SK-N-SH (cell line): ENCODE measurements around the gene ALDH16A1. TPM values are rescaled to one million over a fixed set of nuclear protein-coding genes. Genes with fewer than 3 reads are reported as not detected.

ENCODE experiments used
- CTCF ChIA-PET: fragments of 300-600, 350-600 bp; formaldehyde crosslinking; extraction: SDS; loops from one replicate; lab custom pipeline; 2021; lab: Yijun Ruan, JAX
- POLR2A ChIA-PET: fragments of 350-600 bp; sonication (Branson Sonifier 250); formaldehyde crosslinking; extraction: SDS; loops from one replicate; lab custom pipeline; 2020; ENCODE audit warnings: antibody characterized with exemption, inconsistent platforms; lab: Yijun Ruan, JAX
- DNase-seq: peaks from one replicate; pipeline ENCODE4 v3.0.0; 2012
- H2AFZ ChIP-seq: fragments of 200-600 bp; sonication (generic); 2 replicates; pipeline ENCODE4 v1.8.1; 2016; ENCODE audit warnings: antibody characterized with exemption, mild to moderate bottlenecking, low read depth
- H3F3A ChIP-seq: fragments of 200-600 bp; sonication (generic); replicated peaks from 2 replicates; pipeline ENCODE3; 2016; ENCODE audit warnings: antibody characterized with exemption, mild to moderate bottlenecking; ENCODE audit not compliant: insufficient read depth
- H3K27ac ChIP-seq, 2 experiments: fragments of 200-500 bp in 1 of 2; fragments of 200-600 bp in 1 of 2; sonication (Bioruptor generic) in 1 of 2; sonication (generic), shearing (Covaris generic) in 1 of 2; 2 replicates each; pipeline versions ENCODE4 v1.5.1 to v1.6.1; 2014 to 2016; ENCODE audit warnings: low read depth in 2 of 2, inconsistent platforms in 1 of 2, low read length in 1 of 2, mild to moderate bottlenecking in 1 of 2, mixed read lengths in 1 of 2
- H3K27me3 ChIP-seq: fragments of 200-600 bp; sonication (generic), shearing (Covaris generic); 2 replicates; pipeline ENCODE4 v1.6.1; 2016; ENCODE audit warnings: mixed run types; ENCODE audit not compliant: insufficient read depth
- H3K36me3 ChIP-seq, 2 experiments: fragments of 200-500 bp in 1 of 2; fragments of 200-600 bp in 1 of 2; sonication (Bioruptor generic) in 1 of 2; sonication (generic) in 1 of 2; replicated peaks in 1 of 2; 2 replicates each; pipeline versions ENCODE3 to v1.5.1; 2014 to 2016; ENCODE audit warnings: low read length in 1 of 2, mild to moderate bottlenecking in 1 of 2; ENCODE audit not compliant: insufficient read depth in 2 of 2, control insufficient read depth in 1 of 2
- H3K4me1 ChIP-seq, 2 experiments: fragments of 200-500 bp in 1 of 2; fragments of 200-600 bp in 1 of 2; sonication (Bioruptor generic) in 1 of 2; sonication (generic), shearing (Covaris generic) in 1 of 2; 2 replicates each; pipeline versions ENCODE4 v1.5.1 to v1.6.1; 2014 to 2016; ENCODE audit warnings: low read depth in 1 of 2, low read length in 1 of 2, mixed run types in 1 of 2; ENCODE audit not compliant: insufficient read depth in 2 of 2, control insufficient read depth in 1 of 2
- H3K4me2 ChIP-seq: fragments of 200-600 bp; sonication (generic), shearing (Covaris generic); 2 replicates; pipeline ENCODE4 v1.6.1; 2017; ENCODE audit warnings: mixed run types
- H3K4me3 ChIP-seq, 2 experiments: fragments of 200-500 bp in 1 of 2; fragments of 200-600 bp in 1 of 2; sonication (Bioruptor generic) in 1 of 2; sonication (generic), shearing (Covaris generic) in 1 of 2; 2 replicates each; pipeline versions ENCODE4 v1.5.1 to v1.8.1; 2014 to 2016; ENCODE audit warnings: low read depth in 2 of 2, inconsistent platforms in 1 of 2, low read length in 1 of 2, mild to moderate bottlenecking in 1 of 2, mixed read lengths in 1 of 2, moderate library complexity in 1 of 2
- H3K79me2 ChIP-seq: fragments of 200-600 bp; sonication (generic); 2 replicates; pipeline ENCODE4 v1.8.1; 2017; ENCODE audit warnings: mild to moderate bottlenecking; ENCODE audit not compliant: insufficient read depth
- H3K9ac ChIP-seq: fragments of 200-600 bp; sonication (generic); 2 replicates; pipeline ENCODE4 v1.6.1; 2017; ENCODE audit warnings: mixed run types
- H3K9me2 ChIP-seq: fragments of 200-600 bp; sonication (generic); 2 replicates; pipeline ENCODE4 v1.6.1; 2017; ENCODE audit warnings: mixed run types
- H3K9me3 ChIP-seq: fragments of 200-600 bp; sonication (generic); 2 replicates; pipeline ENCODE4 v1.6.1; 2017; ENCODE audit warnings: mixed run types, mild to moderate bottlenecking, moderate library complexity
- H4K20me1 ChIP-seq: fragments of 200-600 bp; sonication (generic); 2 replicates; pipeline ENCODE4 v1.6.1; 2017; ENCODE audit warnings: mild to moderate bottlenecking, mixed run types; ENCODE audit not compliant: insufficient read depth
- CHD2 ChIP-seq: fragments of 150-350 bp; IDR thresholded peaks from 2 replicates; pipeline ENCODE4 v1.6.1; 2018; ENCODE audit warnings: low read length; ENCODE audit not compliant: partially characterized antibody
- CTCF ChIP-seq: fragments of 200-600 bp; sonication (generic); IDR thresholded peaks from 2 replicates; pipeline ENCODE4 v1.6.1; 2017; ENCODE audit warnings: antibody characterized with exemption, mild to moderate bottlenecking, moderate library complexity
- ELF1 ChIP-seq: IDR thresholded peaks from 2 replicates; pipeline ENCODE4 v1.4.0; 2012
- EP300 ChIP-seq, 2 experiments: IDR thresholded peaks; 2 replicates each; pipeline versions ENCODE4 v1.4.0 to v1.6.1; 2012; ENCODE audit warnings: borderline replicate concordance in 1 of 2, low read depth in 1 of 2, low read length in 1 of 2
- EZH2phosphoT487 ChIP-seq: fragments of 200-600 bp; sonication (generic); IDR thresholded peaks from 2 replicates; pipeline ENCODE4 v1.6.1; 2017; ENCODE audit warnings: low read depth, mixed run types, mild to moderate bottlenecking, antibody characterized with exemption, moderate library complexity, borderline replicate concordance
- FOSL2 ChIP-seq: IDR thresholded peaks from 2 replicates; pipeline ENCODE4 v1.4.0; 2012; ENCODE audit warnings: low read depth, mild to moderate bottlenecking, moderate library complexity, borderline replicate concordance
- FOXJ3 ChIP-seq: sonication (generic); formaldehyde crosslinking; IDR thresholded peaks from 2 replicates; pipeline ENCODE4 v1.5.1; 2020; ENCODE audit warnings: mild to moderate bottlenecking, missing genetic modification reagents
- FOXM1 ChIP-seq: IDR thresholded peaks from 2 replicates; pipeline ENCODE4 v1.4.0; 2012; ENCODE audit warnings: low read depth, mild to moderate bottlenecking
- GATA2 ChIP-seq: sonication (generic); formaldehyde crosslinking; IDR thresholded peaks from 2 replicates; pipeline ENCODE4 v1.5.0; 2020; ENCODE audit warnings: mild to moderate bottlenecking, missing genetic modification reagents
- JUND ChIP-seq: IDR thresholded peaks from 2 replicates; pipeline ENCODE4 v1.4.0; 2012
- MEF2A ChIP-seq: IDR thresholded peaks from 2 replicates; pipeline ENCODE4 v1.4.0; 2012; ENCODE audit warnings: low read depth, borderline replicate concordance
- MXI1 ChIP-seq: IDR thresholded peaks from 2 replicates; pipeline ENCODE4 v1.6.1; 2012; ENCODE audit warnings: mild to moderate bottlenecking, low read depth, low read length, improper control_type of control experiment
- NFIC ChIP-seq: IDR thresholded peaks from 2 replicates; pipeline ENCODE4 v1.4.0; 2012; ENCODE audit warnings: borderline replicate concordance
- NRF1 ChIP-seq: IDR thresholded peaks from 2 replicates; pipeline ENCODE4 v1.6.1; 2012; ENCODE audit warnings: low read depth, mild to moderate bottlenecking, low read length
- POLR2AphosphoS5 ChIP-seq: IDR thresholded peaks from 2 replicates; pipeline ENCODE4 v1.6.1; 2012; ENCODE audit warnings: low read depth, low read length
- RAD21 ChIP-seq: IDR thresholded peaks from 2 replicates; pipeline ENCODE4 v1.6.1; 2012; ENCODE audit warnings: mild to moderate bottlenecking, low read length
- RCOR1 ChIP-seq: fragments of 150-350 bp; IDR thresholded peaks from 2 replicates; pipeline ENCODE4 v1.6.1; 2017; ENCODE audit warnings: antibody characterized with exemption, low read length
- RFX5 ChIP-seq: IDR thresholded peaks from 2 replicates; pipeline ENCODE4 v1.6.1; 2012; ENCODE audit warnings: mild to moderate bottlenecking, improper control_type of control experiment, low read length
- RXRA ChIP-seq: IDR thresholded peaks from 2 replicates; pipeline ENCODE4 v1.4.0; 2012; ENCODE audit warnings: low read depth, mild to moderate bottlenecking, borderline replicate concordance
- SIN3A ChIP-seq: IDR thresholded peaks from 2 replicates; pipeline ENCODE4 v1.6.1; 2012; ENCODE audit warnings: low read depth, mild to moderate bottlenecking, low read length, moderate library complexity, borderline replicate concordance
- SMC3 ChIP-seq: IDR thresholded peaks from 2 replicates; pipeline ENCODE4 v1.6.1; 2012; ENCODE audit warnings: low read depth, low read length, improper control_type of control experiment
- TAF1 ChIP-seq: IDR thresholded peaks from 2 replicates; pipeline ENCODE4 v1.6.1; 2012; ENCODE audit warnings: low read depth, mild to moderate bottlenecking, low read length, moderate library complexity, borderline replicate concordance
- TEAD4 ChIP-seq: IDR thresholded peaks from 2 replicates; pipeline ENCODE4 v1.4.0; 2012; ENCODE audit warnings: mild to moderate bottlenecking, borderline replicate concordance; ENCODE audit not compliant: insufficient read depth
- USF1 ChIP-seq: IDR thresholded peaks from 2 replicates; pipeline ENCODE4 v1.4.0; 2012; ENCODE audit warnings: low read depth, borderline replicate concordance
- USF2 ChIP-seq: fragments of 150-350 bp; IDR thresholded peaks from 2 replicates; pipeline ENCODE4 v1.6.1; 2017; ENCODE audit warnings: antibody characterized with exemption, low read length, low read depth, borderline replicate concordance
- YY1 ChIP-seq: IDR thresholded peaks from 2 replicates; pipeline ENCODE4 v1.4.0; 2012; ENCODE audit warnings: low read depth, mild to moderate bottlenecking
- WGBS: methylation state at CpG from one replicate; pipeline ENCODE4 v1.1.6; 2017; ENCODE audit warnings: low lambda C conversion rate; 5-methylcytosine and 5-hydroxymethylcytosine counted together
- polyA plus RNA-seq, 3 experiments: library from polyadenylated mRNA; depleted of rRNA; stranded (reverse); fragments of >200 nt; gene quantifications; 2 replicates each; pipeline ENCODE4 v1.2.3, GENCODE V29; 2012
- TF ChIP-seq, protein P1 (sequence below): IDR thresholded peaks from 2 replicates; pipeline ENCODE4; 2012
- TF ChIP-seq, protein P2 (sequence below): IDR thresholded peaks from 2 replicates; pipeline ENCODE4 v1.4.0; 2012; ENCODE audit warnings: low read depth, borderline replicate concordance
- TF ChIP-seq, protein P3 (sequence below): IDR thresholded peaks from 2 replicates; pipeline ENCODE4 v1.4.0; 2012; ENCODE audit warnings: low read depth

Gene ALDH16A1
- polyA plus RNA-seq, 1 of the 3 experiments (the other 2 are of a cell fraction), result 15.7 TPM

DNA sequence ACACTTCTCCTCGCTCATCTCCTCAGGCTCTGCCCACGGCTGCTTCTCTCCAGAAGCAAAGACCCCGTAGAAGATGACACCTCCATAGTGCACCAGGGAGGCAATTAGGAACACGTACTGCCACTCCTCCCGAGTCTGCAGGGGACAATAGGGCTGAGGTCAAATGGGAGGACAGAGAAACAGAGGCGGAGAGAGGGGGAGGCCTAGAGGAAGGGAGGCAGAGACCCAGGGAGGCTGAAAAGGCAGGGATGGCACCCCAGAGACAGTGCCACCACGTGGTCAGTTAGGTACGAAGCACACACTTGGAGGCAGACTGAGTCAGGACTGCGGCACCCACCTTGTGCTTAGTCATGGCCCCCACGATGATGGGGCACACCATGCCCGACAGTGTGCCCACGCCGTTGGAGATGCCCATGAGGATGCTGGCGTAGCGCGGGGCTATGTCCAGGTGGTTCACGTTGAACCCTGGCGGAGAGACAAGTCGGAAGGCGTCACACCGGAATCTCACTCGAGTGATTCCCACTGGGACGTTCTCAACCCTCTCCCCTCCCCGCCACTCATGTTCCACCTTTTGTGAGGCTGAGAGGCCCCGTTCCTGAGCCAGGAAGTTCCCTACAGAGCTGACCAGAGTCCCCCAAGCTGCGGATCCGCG, 22.2 kb upstream of the ALDH16A1 start:
- ChIA-PET POLR2A (no interaction called here), CTCF (interaction anchor here (0.7 to 6.2 kb wide), 6 partner anchors 9 to 333 kb away, joined by 3 to 51 read pairs (median 9); no protein-coding TSS in a partner anchor)
- Histone ChIP-seq H3K36me3 (no peaks in the 10 kb centered on the region), H3K4me1 (peaks cover 0 to 4% of the 10 kb centered on the region in 2 experiments; a peak in 1 of 4 replicates), H4K20me1 (no peaks in the 10 kb centered on the region), H3K27ac (no peak overlapping the region), H3K4me3 (no peak overlapping the region), H2AFZ (no peak overlapping the region), H3K79me2 (no peaks in the 10 kb centered on the region), H3K9me3 (no peaks in the 10 kb centered on the region), H3K27me3 (peaks cover 96% of the 10 kb centered on the region), H3K9ac (no peak overlapping the region), H3F3A (peaks cover 9% of the 10 kb centered on the region), H3K4me2 (no peak overlapping the region), H3K9me2 (no peaks in the 10 kb centered on the region)
- WGBS, result 52% methylated on average over 22 of the region's 28 CpGs
- peak; percentile 68 for DNase-seq
- TF ChIP-seq RFX5 (no peak), EP300 (IDR thresholded peaks at IDR 0.05; ENCODE audit: borderline replicate concordance in 1 of 2, low read depth in 1 of 2, low read length in 1 of 2) (no peak), ELF1 (no peak), CTCF (peak; percentile 54), SMC3 (peak; percentile 44), TAF1 (no peak), USF2 (no peak), USF1 (no peak), NRF1 (no peak), FOSL2 (no peak), RCOR1 (no peak), JUND (no peak), RAD21 (peak; percentile 30; the same call in 1 of the 2 replicates), NFIC (no peak), RXRA (no peak), YY1 (no peak), FOXM1 (no peak), CHD2 (no peak), SIN3A (no peak), MXI1 (no peak), FOXJ3 (CRISPR knock-in tag) (no peak), POLR2AphosphoS5 (no peak), MEF2A (no peak), TEAD4 (no peak), GATA2 (CRISPR knock-in tag) (no peak), EZH2phosphoT487 (no peak)
- TF ChIP-seq, protein P1, sequence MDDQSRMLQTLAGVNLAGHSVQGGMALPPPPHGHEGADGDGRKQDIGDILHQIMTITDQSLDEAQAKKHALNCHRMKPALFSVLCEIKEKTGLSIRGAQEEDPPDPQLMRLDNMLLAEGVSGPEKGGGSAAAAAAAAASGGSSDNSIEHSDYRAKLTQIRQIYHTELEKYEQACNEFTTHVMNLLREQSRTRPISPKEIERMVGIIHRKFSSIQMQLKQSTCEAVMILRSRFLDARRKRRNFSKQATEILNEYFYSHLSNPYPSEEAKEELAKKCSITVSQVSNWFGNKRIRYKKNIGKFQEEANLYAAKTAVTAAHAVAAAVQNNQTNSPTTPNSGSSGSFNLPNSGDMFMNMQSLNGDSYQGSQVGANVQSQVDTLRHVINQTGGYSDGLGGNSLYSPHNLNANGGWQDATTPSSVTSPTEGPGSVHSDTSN, result no peak
- TF ChIP-seq, protein P2, sequence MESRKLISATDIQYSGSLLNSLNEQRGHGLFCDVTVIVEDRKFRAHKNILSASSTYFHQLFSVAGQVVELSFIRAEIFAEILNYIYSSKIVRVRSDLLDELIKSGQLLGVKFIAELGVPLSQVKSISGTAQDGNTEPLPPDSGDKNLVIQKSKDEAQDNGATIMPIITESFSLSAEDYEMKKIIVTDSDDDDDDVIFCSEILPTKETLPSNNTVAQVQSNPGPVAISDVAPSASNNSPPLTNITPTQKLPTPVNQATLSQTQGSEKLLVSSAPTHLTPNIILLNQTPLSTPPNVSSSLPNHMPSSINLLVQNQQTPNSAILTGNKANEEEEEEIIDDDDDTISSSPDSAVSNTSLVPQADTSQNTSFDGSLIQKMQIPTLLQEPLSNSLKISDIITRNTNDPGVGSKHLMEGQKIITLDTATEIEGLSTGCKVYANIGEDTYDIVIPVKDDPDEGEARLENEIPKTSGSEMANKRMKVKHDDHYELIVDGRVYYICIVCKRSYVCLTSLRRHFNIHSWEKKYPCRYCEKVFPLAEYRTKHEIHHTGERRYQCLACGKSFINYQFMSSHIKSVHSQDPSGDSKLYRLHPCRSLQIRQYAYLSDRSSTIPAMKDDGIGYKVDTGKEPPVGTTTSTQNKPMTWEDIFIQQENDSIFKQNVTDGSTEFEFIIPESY, result no peak
- TF ChIP-seq, protein P3, sequence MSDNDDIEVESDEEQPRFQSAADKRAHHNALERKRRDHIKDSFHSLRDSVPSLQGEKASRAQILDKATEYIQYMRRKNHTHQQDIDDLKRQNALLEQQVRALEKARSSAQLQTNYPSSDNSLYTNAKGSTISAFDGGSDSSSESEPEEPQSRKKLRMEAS, result 0 out of 2 replicates have a peak, but pooled peaks have one; percentile 20
